ENCODE measurements around the gene SAFB. TPM values are rescaled to one million over a fixed set of nuclear protein-coding genes. Genes with fewer than 3 reads are reported as not detected.

Gene SAFB
- total RNA-seq, 1 experiment from 2014 or later = 135 TPM

DNA sequence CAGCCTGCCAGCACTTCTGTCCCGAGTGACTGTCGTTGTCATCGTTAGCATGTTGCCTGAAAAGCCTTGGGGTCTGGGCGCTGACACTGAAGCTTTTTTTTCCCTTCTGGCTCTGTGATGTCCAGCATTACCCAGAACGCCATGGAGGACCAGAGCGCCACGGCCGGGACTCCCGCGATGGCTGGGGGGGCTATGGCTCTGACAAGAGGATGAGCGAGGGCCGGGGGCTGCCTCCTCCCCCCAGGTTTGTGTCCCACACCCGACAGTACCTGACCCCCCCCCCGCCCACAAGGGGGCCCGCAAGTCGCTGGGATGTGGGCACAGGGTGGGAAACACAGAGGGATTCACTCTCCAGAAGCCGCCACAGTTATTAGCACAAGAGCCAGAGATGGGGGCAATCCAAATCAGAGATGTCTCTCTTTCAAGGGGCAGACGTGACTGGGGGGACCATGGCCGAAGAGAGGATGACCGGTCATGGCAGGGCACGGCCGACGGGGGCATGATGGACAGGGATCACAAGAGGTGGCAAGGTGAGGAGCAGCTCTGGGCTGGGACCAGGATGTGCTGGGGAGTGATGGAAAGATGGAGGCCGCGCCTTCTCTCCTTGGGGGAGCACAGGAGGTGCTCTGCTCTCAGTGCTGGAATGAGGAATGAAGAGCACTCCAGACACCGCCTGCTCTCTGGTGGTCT is 44.2 kb downstream of the SAFB start:
- no peaks in the 10 kb centered on the region for H3K9me3 Mint-ChIP-seq (ENCODE audit: unreplicated experiment)
- intact Hi-C loops (cut with micrococcal nuclease) = no loop called here
- CTCF ChIA-PET = interaction anchor here (0.5 kb wide), 1 partner anchor 490 kb away, joined by 3 read pairs; no protein-coding TSS in a partner anchor
- DNase-seq (ENCODE audit: unreplicated experiment) = no peak
- H3K36me3 Mint-ChIP-seq (ENCODE audit: insufficient read depth, unreplicated experiment) = peaks cover 95% of the 10 kb centered on the region
- H3K27ac Mint-ChIP-seq (ENCODE audit: low read depth, unreplicated experiment) = peak overlapping the region; percentile 7
- no TSS peak for BruUV-seq (replicated peaks)
- TF ChIP-seq, protein P1, sequence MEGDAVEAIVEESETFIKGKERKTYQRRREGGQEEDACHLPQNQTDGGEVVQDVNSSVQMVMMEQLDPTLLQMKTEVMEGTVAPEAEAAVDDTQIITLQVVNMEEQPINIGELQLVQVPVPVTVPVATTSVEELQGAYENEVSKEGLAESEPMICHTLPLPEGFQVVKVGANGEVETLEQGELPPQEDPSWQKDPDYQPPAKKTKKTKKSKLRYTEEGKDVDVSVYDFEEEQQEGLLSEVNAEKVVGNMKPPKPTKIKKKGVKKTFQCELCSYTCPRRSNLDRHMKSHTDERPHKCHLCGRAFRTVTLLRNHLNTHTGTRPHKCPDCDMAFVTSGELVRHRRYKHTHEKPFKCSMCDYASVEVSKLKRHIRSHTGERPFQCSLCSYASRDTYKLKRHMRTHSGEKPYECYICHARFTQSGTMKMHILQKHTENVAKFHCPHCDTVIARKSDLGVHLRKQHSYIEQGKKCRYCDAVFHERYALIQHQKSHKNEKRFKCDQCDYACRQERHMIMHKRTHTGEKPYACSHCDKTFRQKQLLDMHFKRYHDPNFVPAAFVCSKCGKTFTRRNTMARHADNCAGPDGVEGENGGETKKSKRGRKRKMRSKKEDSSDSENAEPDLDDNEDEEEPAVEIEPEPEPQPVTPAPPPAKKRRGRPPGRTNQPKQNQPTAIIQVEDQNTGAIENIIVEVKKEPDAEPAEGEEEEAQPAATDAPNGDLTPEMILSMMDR (IDR thresholded peaks at IDR 0.05; ENCODE audit: unreplicated experiment) = no peak
- no peaks in the 10 kb centered on the region for H3K27me3 Mint-ChIP-seq (ENCODE audit: insufficient read depth, unreplicated experiment)
- POLR2A ChIA-PET = no interaction called here
- no peak overlapping the region for H3K4me3 Mint-ChIP-seq (ENCODE audit: unreplicated experiment)
- peaks cover 5% of the 10 kb centered on the region for H3K4me1 Mint-ChIP-seq (ENCODE audit: insufficient read depth, unreplicated experiment)

DNA sequence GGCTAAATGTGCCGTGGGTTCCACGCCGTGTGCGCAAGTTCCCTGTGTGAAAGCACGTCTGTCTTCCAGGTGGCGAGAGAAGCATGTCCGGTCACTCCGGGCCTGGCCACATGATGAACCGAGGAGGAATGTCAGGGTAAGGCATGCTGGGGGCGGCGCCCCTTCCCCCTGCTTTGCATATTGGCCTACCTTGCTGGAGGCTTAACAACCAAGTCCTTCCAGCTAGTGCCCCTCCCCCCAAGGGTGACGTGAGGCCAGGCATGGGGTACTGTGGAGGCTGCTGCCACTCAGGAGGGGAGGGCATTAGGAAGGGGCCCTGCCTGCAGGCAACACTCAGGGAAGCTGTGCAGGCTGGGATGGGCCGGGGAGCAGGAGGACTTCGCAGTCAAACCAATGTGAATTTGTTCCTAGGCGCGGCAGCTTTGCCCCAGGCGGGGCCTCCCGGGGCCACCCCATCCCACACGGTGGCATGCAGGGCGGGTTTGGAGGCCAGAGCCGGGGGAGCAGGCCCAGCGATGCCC is 44.9 kb downstream of the SAFB start:
- H3K4me3 Mint-ChIP-seq (ENCODE audit: unreplicated experiment) = no peak overlapping the region
- TSS peak; percentile 27 for BruUV-seq (replicated peaks)
- H3K9me3 Mint-ChIP-seq (ENCODE audit: unreplicated experiment) = no peaks in the 10 kb centered on the region
- H3K27ac Mint-ChIP-seq (ENCODE audit: low read depth, unreplicated experiment) = no peak overlapping the region
- peaks cover 5% of the 10 kb centered on the region for H3K4me1 Mint-ChIP-seq (ENCODE audit: insufficient read depth, unreplicated experiment)
- intact Hi-C loops (cut with micrococcal nuclease) = no loop called here
- peaks cover 88% of the 10 kb centered on the region for H3K36me3 Mint-ChIP-seq (ENCODE audit: insufficient read depth, unreplicated experiment)
- H3K27me3 Mint-ChIP-seq (ENCODE audit: insufficient read depth, unreplicated experiment) = no peaks in the 10 kb centered on the region
- DNase-seq (ENCODE audit: unreplicated experiment) = no peak
- ChIA-PET CTCF (interaction anchor here (0.7 kb wide), 1 partner anchor 38 kb away, joined by 4 read pairs; no protein-coding TSS in a partner anchor), POLR2A (no interaction called here)
- TF ChIP-seq, protein P1 (IDR thresholded peaks at IDR 0.05; ENCODE audit: unreplicated experiment) = no peak

- Mint-ChIP-seq H3K4me1 (ENCODE audit: insufficient read depth, unreplicated experiment) (peaks cover 5% of the 10 kb centered on the region), H3K27me3 (ENCODE audit: insufficient read depth, unreplicated experiment) (no peaks in the 10 kb centered on the region), H3K27ac (ENCODE audit: low read depth, unreplicated experiment) (no peak overlapping the region), H3K36me3 (ENCODE audit: insufficient read depth, unreplicated experiment) (peaks cover 74% of the 10 kb centered on the region), H3K9me3 (ENCODE audit: unreplicated experiment) (no peaks in the 10 kb centered on the region), H3K4me3 (ENCODE audit: unreplicated experiment) (no peak overlapping the region)
- intact Hi-C loops (cut with micrococcal nuclease) = no loop called here
- no peak for DNase-seq (ENCODE audit: unreplicated experiment)
- TF ChIP-seq, protein P1 (IDR thresholded peaks at IDR 0.05; ENCODE audit: unreplicated experiment) = no peak
- BruUV-seq (replicated peaks) = no TSS peak
- ChIA-PET POLR2A (no interaction called here), CTCF (interaction anchor here (0.6 kb wide), 1 partner anchor 794 kb away, joined by 3 read pairs; no protein-coding TSS in a partner anchor)
Measured at GRCh38 chr19:5669212-5669611, 46.3 kb downstream of the SAFB start.

GRCh38 chr19:5671600-5671999 is 48.7 kb downstream of the SAFB start:
- H3K4me3 Mint-ChIP-seq (ENCODE audit: unreplicated experiment) = no peak overlapping the region
- ChIA-PET POLR2A (interaction anchor here (1.6 kb wide), 1 partner anchor 19 kb away, joined by 5 read pairs; no protein-coding TSS in a partner anchor), CTCF (interaction anchor here (0.6 to 1.2 kb wide), 2 partner anchors 11 to 15 kb away, joined by 3 read pairs; no protein-coding TSS in a partner anchor)
- no TSS peak for BruUV-seq (replicated peaks)
- TF ChIP-seq, protein P1 (IDR thresholded peaks at IDR 0.05; ENCODE audit: unreplicated experiment) = no peak
- H3K27me3 Mint-ChIP-seq (ENCODE audit: insufficient read depth, unreplicated experiment) = no peaks in the 10 kb centered on the region
- H3K36me3 Mint-ChIP-seq (ENCODE audit: insufficient read depth, unreplicated experiment) = peaks cover 51% of the 10 kb centered on the region
- no peak for DNase-seq (ENCODE audit: unreplicated experiment)
- H3K4me1 Mint-ChIP-seq (ENCODE audit: insufficient read depth, unreplicated experiment) = peaks cover 15% of the 10 kb centered on the region
- H3K9me3 Mint-ChIP-seq (ENCODE audit: unreplicated experiment) = no peaks in the 10 kb centered on the region
- intact Hi-C loops (cut with micrococcal nuclease) = no loop called here
- H3K27ac Mint-ChIP-seq (ENCODE audit: low read depth, unreplicated experiment) = no peak overlapping the region

All from MCF 10A (cell line).